ENCODE data around the gene RASSF7.

DNA sequence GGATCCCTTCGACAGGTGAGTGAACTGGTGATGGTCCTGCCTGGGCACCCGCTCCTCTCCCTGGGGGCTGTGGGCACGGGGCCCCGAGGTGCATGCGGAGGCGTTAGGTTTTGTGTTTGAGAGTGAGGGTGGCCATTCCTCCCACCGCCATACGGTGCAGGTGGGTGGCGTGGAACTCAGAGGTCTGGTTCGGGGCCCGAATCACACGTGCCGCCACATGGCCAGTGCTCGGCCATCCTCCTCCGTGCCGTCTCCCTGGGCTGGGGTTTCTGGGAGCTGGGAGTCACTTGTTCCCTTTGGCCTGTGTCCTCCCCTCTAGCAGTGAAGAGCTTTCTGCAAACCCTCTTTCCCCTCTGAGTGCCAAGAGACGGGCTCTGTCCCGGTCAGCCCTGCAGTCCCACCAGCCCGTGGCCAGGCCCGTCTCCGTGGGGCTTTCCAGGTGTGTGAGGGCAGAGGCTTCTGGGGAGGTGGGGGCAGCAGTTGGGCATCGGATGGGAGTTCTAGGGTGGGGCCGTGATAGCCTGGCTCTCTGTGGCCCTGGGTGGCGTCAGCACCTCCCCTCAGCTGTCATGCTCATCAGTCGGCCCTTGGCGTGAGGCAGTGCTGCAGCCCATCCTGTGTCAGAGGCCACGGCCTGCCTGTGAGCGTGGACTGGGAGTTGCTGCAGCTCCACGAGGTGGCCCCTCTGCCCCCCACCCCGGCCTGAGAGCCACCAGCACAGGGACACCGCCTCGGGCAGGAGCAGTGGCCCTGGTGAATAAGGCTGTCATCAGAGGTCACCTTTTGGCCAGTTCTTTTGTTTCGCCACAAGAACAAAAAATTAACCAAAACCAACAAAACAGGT lies 44.7 kb downstream of the RASSF7 start:
- TF ChIP-seq, protein P1, sequence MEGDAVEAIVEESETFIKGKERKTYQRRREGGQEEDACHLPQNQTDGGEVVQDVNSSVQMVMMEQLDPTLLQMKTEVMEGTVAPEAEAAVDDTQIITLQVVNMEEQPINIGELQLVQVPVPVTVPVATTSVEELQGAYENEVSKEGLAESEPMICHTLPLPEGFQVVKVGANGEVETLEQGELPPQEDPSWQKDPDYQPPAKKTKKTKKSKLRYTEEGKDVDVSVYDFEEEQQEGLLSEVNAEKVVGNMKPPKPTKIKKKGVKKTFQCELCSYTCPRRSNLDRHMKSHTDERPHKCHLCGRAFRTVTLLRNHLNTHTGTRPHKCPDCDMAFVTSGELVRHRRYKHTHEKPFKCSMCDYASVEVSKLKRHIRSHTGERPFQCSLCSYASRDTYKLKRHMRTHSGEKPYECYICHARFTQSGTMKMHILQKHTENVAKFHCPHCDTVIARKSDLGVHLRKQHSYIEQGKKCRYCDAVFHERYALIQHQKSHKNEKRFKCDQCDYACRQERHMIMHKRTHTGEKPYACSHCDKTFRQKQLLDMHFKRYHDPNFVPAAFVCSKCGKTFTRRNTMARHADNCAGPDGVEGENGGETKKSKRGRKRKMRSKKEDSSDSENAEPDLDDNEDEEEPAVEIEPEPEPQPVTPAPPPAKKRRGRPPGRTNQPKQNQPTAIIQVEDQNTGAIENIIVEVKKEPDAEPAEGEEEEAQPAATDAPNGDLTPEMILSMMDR (tag by site-specific recombination; IDR thresholded peaks at IDR 0.05): no peak
- TF ChIP-seq, protein P2, sequence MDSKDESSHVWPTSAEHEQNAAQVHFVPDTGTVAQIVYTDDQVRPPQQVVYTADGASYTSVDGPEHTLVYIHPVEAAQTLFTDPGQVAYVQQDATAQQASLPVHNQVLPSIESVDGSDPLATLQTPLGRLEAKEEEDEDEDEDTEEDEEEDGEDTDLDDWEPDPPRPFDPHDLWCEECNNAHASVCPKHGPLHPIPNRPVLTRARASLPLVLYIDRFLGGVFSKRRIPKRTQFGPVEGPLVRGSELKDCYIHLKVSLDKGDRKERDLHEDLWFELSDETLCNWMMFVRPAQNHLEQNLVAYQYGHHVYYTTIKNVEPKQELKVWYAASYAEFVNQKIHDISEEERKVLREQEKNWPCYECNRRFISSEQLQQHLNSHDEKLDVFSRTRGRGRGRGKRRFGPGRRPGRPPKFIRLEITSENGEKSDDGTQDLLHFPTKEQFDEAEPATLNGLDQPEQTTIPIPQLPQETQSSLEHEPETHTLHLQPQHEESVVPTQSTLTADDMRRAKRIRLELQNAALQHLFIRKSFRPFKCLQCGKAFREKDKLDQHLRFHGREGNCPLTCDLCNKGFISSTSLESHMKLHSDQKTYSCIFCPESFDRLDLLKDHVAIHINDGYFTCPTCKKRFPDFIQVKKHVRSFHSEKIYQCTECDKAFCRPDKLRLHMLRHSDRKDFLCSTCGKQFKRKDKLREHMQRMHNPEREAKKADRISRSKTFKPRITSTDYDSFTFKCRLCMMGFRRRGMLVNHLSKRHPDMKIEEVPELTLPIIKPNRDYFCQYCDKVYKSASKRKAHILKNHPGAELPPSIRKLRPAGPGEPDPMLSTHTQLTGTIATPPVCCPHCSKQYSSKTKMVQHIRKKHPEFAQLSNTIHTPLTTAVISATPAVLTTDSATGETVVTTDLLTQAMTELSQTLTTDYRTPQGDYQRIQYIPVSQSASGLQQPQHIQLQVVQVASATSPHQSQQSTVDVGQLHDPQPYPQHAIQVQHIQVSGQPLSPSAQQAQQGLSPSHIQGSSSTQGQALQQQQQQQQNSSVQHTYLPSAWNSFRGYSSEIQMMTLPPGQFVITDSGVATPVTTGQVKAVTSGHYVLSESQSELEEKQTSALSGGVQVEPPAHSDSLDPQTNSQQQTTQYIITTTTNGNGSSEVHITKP (tag by site-specific recombination; IDR thresholded peaks at IDR 0.05): no peak
- no peak for TF ChIP-seq HOXA7 (CRISPR knock-in tag; IDR thresholded peaks at IDR 0.05; ENCODE audit: borderline replicate concordance)
- TF ChIP-seq, protein P3, sequence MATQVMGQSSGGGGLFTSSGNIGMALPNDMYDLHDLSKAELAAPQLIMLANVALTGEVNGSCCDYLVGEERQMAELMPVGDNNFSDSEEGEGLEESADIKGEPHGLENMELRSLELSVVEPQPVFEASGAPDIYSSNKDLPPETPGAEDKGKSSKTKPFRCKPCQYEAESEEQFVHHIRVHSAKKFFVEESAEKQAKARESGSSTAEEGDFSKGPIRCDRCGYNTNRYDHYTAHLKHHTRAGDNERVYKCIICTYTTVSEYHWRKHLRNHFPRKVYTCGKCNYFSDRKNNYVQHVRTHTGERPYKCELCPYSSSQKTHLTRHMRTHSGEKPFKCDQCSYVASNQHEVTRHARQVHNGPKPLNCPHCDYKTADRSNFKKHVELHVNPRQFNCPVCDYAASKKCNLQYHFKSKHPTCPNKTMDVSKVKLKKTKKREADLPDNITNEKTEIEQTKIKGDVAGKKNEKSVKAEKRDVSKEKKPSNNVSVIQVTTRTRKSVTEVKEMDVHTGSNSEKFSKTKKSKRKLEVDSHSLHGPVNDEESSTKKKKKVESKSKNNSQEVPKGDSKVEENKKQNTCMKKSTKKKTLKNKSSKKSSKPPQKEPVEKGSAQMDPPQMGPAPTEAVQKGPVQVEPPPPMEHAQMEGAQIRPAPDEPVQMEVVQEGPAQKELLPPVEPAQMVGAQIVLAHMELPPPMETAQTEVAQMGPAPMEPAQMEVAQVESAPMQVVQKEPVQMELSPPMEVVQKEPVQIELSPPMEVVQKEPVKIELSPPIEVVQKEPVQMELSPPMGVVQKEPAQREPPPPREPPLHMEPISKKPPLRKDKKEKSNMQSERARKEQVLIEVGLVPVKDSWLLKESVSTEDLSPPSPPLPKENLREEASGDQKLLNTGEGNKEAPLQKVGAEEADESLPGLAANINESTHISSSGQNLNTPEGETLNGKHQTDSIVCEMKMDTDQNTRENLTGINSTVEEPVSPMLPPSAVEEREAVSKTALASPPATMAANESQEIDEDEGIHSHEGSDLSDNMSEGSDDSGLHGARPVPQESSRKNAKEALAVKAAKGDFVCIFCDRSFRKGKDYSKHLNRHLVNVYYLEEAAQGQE (tag by site-specific recombination; IDR thresholded peaks at IDR 0.05): no peak
- no peak for TF ChIP-seq YY1 (tag by site-specific recombination; IDR thresholded peaks at IDR 0.05)

Data from HEK293 (cell line).